GM10248 (cell line): ENCODE results near the gene SIRT2.
A peak's percentile ranks its signal among the peaks of the same experiment; 100 is the strongest.

Experiments
- CTCF ChIA-PET: fragments of 300-600 bp; sonication (Branson Sonifier 250); formaldehyde crosslinking; extraction: SDS; loops from one replicate; lab custom pipeline; 2021; ENCODE audit warnings: antibody characterized with exemption; lab: Yijun Ruan, JAX
- POLR2A ChIA-PET: fragments of 350-650 bp; sonication (Branson Sonifier 250); formaldehyde crosslinking; extraction: SDS; loops from one replicate; lab custom pipeline; 2020; ENCODE audit warnings: antibody characterized with exemption; lab: Yijun Ruan, JAX
- DNase-seq: peaks from one replicate; pipeline ENCODE4 v3.0.0; 2012; ENCODE audit errors: extremely low spot score
- CTCF ChIP-seq: IDR thresholded peaks from 2 replicates; pipeline ENCODE4 v1.5.1; 2012; ENCODE audit warnings: mild to moderate bottlenecking, low read depth; ENCODE audit errors: extremely low read depth, missing control alignments, control extremely low read depth

SIRT2 gene

DNA sequence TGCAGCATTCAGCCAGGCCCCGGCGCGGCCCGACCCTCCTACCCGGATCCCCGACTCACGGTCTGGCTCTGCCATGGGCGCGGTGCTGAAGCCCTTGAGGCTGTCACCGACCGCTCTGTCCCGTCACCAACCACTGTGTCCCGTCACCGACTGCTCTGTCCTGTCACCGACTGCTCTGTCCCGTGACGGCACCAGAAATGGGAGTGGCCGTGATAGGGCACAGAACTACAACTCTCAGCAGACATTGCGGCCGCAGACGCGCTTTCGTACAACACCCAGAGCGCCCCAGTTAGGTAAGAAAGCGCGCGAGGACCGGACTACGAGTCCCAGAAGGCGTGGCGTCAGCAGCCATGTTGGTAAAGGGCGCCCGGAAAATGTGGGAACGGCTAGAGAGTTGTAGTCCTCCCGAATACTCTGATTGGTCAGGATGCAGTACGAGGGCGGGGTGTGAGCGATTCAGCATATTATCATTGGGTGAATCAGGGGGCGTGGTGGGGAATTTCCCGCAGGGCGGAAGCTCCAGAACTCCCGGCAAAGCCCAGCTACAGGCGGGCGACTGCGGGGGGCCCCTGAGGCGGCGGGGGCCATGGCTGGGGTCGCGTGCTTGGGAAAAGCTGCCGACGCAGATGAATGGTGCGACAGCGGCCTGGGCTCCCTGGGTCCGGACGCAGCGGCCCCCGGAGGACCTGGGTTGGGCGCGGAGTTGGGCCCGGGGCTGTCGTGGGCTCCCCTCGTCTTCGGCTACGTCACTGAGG lies at the start of gene SIRT2, which contains the start of gene NFKBIB:
TSS of gene SIRT2 (minus strand) at position 172 of the 755 bp plus-strand sequence. CDS start at position 75, 97 bp downstream.
TSS of gene NFKBIB (plus strand) at position 523 of the 755 bp plus-strand sequence. CDS start at position 587, 64 bp downstream.
- ChIA-PET CTCF (interaction anchor here (1.0 to 2.2 kb wide), 9 partner anchors 8 to 496 kb away, joined by 3 to 18 read pairs (median 4); partner anchors contain the start of genes FAM98C, MRPS12 and SARS2), POLR2A (interaction anchor here (0.7 to 1.0 kb wide), 3 partner anchors 20 to 68 kb away, joined by 3 read pairs; partner anchors contain the start of gene ECH1)
- TF ChIP-seq CTCF, result no peak
- peak; percentile 99 for DNase-seq

DNA sequence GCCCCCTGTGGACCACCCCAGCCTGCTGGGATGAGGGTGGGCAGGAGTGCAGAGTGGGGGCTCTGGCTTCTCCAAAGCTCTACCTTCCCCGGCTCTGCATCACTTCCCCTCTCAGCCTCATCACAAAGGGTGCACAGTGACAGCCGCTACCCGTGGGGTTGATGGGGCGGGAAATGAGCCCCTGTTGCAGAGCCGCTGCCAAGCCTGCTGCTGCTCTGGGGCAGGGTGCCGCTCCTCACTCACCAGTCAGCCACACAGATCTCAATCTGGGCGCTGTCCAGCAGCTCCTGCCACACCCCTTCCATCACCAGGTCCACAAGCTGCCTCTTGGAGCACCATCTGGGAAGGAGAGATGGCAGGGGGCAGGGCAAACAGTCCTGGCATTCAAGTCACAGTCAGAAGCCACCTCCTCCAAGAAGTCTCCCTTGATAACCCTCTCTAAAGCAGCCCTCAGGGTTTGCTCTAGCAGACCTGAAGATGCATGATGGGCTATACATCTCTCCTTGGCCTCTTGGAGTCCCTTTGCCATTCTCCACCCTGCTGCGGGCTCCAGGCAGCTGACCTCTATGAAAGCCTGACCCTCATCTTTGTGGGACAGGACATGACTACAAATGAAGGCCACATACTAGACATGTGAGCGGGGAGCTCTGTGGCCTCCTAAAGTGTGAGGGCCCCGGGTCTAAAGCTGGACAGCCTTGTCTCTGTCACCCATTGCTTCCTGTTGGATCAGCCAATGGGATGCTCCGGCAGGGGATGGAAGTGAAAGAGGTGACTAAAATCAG lies 47.0 kb upstream of the SIRT2 start:
- CTCF ChIA-PET, result interaction anchor here (1.1 to 1.3 kb wide), 3 partner anchors 16 to 17 kb away, joined by 4 read pairs; partner anchors contain the start of genes MRPS12 and SARS2
- POLR2A ChIA-PET, result no interaction called here
- TF ChIP-seq CTCF, result no peak

GRCh38 chr19:38945562-38946228 lies 46.3 kb upstream of the SIRT2 start:
- CTCF ChIA-PET, result interaction anchor here (2.1 to 2.7 kb wide), 2 partner anchors 15 to 543 kb away, joined by 9 to 12 read pairs; partner anchors contain the start of genes FAM98C, MRPS12 and SARS2
- POLR2A ChIA-PET, result no interaction called here
- no peak for DNase-seq
- TF ChIP-seq CTCF, result no peak

More for the DNA sequence above, 47.0 kb upstream of the SIRT2 start:
- no peak for DNase-seq

DNA sequence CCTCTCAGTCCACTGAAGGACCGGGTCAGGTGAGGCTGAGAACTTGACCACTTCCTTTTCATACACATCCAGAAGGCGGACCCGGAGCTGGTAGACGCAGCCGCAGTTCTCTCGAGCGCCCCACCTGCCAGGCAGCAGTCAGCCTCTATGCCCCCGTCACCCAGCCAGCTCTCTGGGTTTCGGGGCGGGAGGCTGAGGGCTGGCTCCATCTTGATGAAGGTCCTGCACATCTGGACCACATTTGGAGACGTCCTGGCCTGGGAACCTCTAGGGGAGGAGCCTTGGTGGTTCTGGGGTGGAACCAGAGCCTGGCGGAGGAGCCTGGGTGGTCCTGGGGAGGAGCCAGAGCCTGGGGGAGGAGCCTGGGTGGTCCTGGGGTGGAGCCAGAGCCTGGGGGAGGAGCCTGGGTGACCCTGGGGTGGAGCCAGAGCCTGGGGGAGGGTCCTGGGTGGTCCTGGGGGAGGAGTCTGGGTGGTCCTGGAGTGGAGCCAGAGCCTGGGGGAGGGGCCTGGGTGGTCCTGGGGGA lies 45.6 kb upstream of the SIRT2 start:
- ChIA-PET CTCF (interaction anchor here (1.4 to 2.7 kb wide), 4 partner anchors 12 to 542 kb away, joined by 3 to 12 read pairs (median 8); partner anchors contain the start of genes FAM98C, MRPS12 and SARS2), POLR2A (no interaction called here)
- no peak for TF ChIP-seq CTCF
- DNase-seq, result no peak

- POLR2A ChIA-PET, result no interaction called here
Measured at GRCh38 chr19:38942471-38943181, 43.2 kb upstream of the SIRT2 start.

More at GRCh38 chr19:38942471-38943181, 43.2 kb upstream of the SIRT2 start:
- CTCF ChIA-PET, result interaction anchor here (1.0 to 2.7 kb wide), 3 partner anchors 10 to 540 kb away, joined by 3 to 9 read pairs (median 8); partner anchors contain the start of genes FAM98C, MRPS12 and SARS2
- DNase-seq, result peak; percentile 3
- no peak for TF ChIP-seq CTCF
